CD4-positive, alpha-beta T cell (primary cell): ENCODE results near the gene CABCOCO1. TPM values are rescaled to one million over a fixed set of nuclear protein-coding genes. Genes with fewer than 3 reads are reported as not detected.

Experiments used
- ATAC-seq: fragments of 200-7000 bp; cut with Tn5 transposase; one replicate; pipeline ENCODE4 v1.10.0; 2022; ENCODE audit warnings: mild to moderate bottlenecking; ENCODE audit not compliant: poor library complexity
- CTCF ChIA-PET: fragments of 350-600 bp; sonication (Branson Sonifier 250); formaldehyde crosslinking; loops from one replicate; lab custom pipeline; 2021; ENCODE audit warnings: antibody characterized with exemption, inconsistent platforms; lab: Charles Lee
- POLR2A ChIA-PET: fragments of 350-600 bp; sonication (Branson Sonifier 250); formaldehyde crosslinking; loops from one replicate; lab custom pipeline; 2021; ENCODE audit warnings: antibody characterized with exemption, inconsistent platforms; lab: Charles Lee
- DNase-seq, 14 experiments: peaks; one replicate each; pipeline ENCODE4 v3.0.0-alpha.2; 2013 to 2020; ENCODE audit warnings: mixed read lengths in 2 of 14
- H3K27ac ChIP-seq, 2 donors: one replicate each; pipeline versions ENCODE4 v1.5.1 to v1.7.0; 2013; ENCODE audit warnings: low read length in 2 of 2, low read depth in 1 of 2, mild to moderate bottlenecking in 1 of 2
- H3K27me3 ChIP-seq, 2 experiments: 1 replicate in 1 of 2; 2 replicates in 1 of 2; pipeline versions ENCODE4 v1.6.1 to v1.7.0; 2013; ENCODE audit warnings: low read length in 2 of 2, control low read depth in 1 of 2, mild to moderate bottlenecking in 1 of 2, moderate library complexity in 1 of 2; ENCODE audit not compliant: insufficient read depth in 2 of 2, control insufficient read depth in 1 of 2
- H3K36me3 ChIP-seq: one replicate; pipeline ENCODE4 v1.6.1; 2013; ENCODE audit warnings: low read length, control low read depth; ENCODE audit not compliant: insufficient read depth
- H3K4me1 ChIP-seq: one replicate; pipeline ENCODE4 v1.6.1; 2013; ENCODE audit warnings: low read length, control low read depth; ENCODE audit not compliant: insufficient read depth
- H3K4me3 ChIP-seq: one replicate; pipeline ENCODE4 v1.5.1; 2013; ENCODE audit warnings: mild to moderate bottlenecking, low read length, moderate library complexity
- H3K9me3 ChIP-seq, 2 experiments: 1 replicate in 1 of 2; 2 replicates in 1 of 2; pipeline versions ENCODE4 v1.6.1 to v1.7.0; 2013; ENCODE audit warnings: low read length in 2 of 2, mild to moderate bottlenecking in 2 of 2, control low read depth in 1 of 2, moderate library complexity in 1 of 2; ENCODE audit not compliant: control insufficient read depth in 1 of 2, insufficient read depth in 1 of 2
- H3K27ac Mint-ChIP-seq: one replicate; pipeline ENCODE4 v1.8.0; 2020; ENCODE audit warnings: mixed read lengths
- H3K27me3 Mint-ChIP-seq: one replicate; pipeline ENCODE4 v1.8.0; 2021; ENCODE audit warnings: mixed read lengths
- H3K36me3 Mint-ChIP-seq: one replicate; pipeline ENCODE4 v1.8.0; 2021; ENCODE audit warnings: low read depth, mixed read lengths
- H3K4me1 Mint-ChIP-seq: one replicate; pipeline ENCODE4 v1.8.0; 2021; ENCODE audit warnings: low read depth, mixed read lengths
- H3K4me3 Mint-ChIP-seq: one replicate; pipeline ENCODE4 v1.8.0; 2020; ENCODE audit warnings: mild to moderate bottlenecking, mixed read lengths
- H3K9me3 Mint-ChIP-seq: one replicate; pipeline ENCODE4 v1.8.0; 2020; ENCODE audit warnings: mixed read lengths
- CTCF ChIP-seq: fragments of 200-600 bp; IDR thresholded peaks from one replicate; pipeline ENCODE4 v1.8.0; 2022; ENCODE audit warnings: antibody characterized with exemption, mild to moderate bottlenecking
- intact Hi-C, 2 experiments: fragments of 100-400 bp; cut with DNase I in 1 of 2; cut with micrococcal nuclease in 1 of 2; formaldehyde crosslinking; loops; one replicate each; pipeline versions ENCODE4 v1.15.1 to v1.9.0; 2023 to 2025; cut with DNase I, micrococcal nuclease
- total RNA-seq, 174 experiments: library from RNA in 2 of 174; stranded (reverse) in 2 of 174; gene quantifications; one replicate each; pipeline ENCODE4 v1.2.3 and lab custom pipeline; 2021 to 2026

The CABCOCO1 gene
- total RNA-seq, 2 experiments from 2014 or later = not detected

- POLR2A ChIA-PET = interaction anchor here (1.8 kb wide), 1 partner anchor 138 kb away, joined by 6 read pairs; no protein-coding TSS in a partner anchor
- DNase-seq = no peak
- CTCF ChIA-PET = no interaction called here
- H3K4me1 ChIP-seq = peaks cover 6% of the 10 kb centered on the region
- H3K27ac ChIP-seq = no peak overlapping the region
- Mint-ChIP-seq H3K9me3 (no peaks in the 10 kb centered on the region), H3K27me3 (no peaks in the 10 kb centered on the region), H3K27ac (peak overlapping the region; percentile 53), H3K36me3 (no peaks in the 10 kb centered on the region), H3K4me3 (no peak overlapping the region), H3K4me1 (peaks cover 40% of the 10 kb centered on the region)
- no peaks in the 10 kb centered on the region for H3K27me3 ChIP-seq
- H3K36me3 ChIP-seq = no peaks in the 10 kb centered on the region
- TF ChIP-seq CTCF = no peak
- intact Hi-C loops = no loop called here
- no peaks in the 10 kb centered on the region for H3K9me3 ChIP-seq
- no peak overlapping the region for H3K4me3 ChIP-seq
- ATAC-seq = no peak
Measured at GRCh38 chr10:61764486-61764885, 101.8 kb downstream of the CABCOCO1 start.

- peaks cover 6% of the 10 kb centered on the region for H3K4me1 ChIP-seq
- no peaks in the 10 kb centered on the region for H3K27me3 ChIP-seq
- Mint-ChIP-seq H3K27me3 (no peaks in the 10 kb centered on the region), H3K9me3 (no peaks in the 10 kb centered on the region), H3K36me3 (no peaks in the 10 kb centered on the region), H3K27ac (peak overlapping the region; percentile 74), H3K4me1 (peaks cover 40% of the 10 kb centered on the region), H3K4me3 (no peak overlapping the region)
- DNase-seq (peak in 3 of 14 experiments; percentile 15 to 46 (median 18)), ATAC-seq (peak; percentile 86)
- H3K36me3 ChIP-seq = no peaks in the 10 kb centered on the region
- peak overlapping the region; percentile 1 for H3K4me3 ChIP-seq
- H3K27ac ChIP-seq = peak overlapping the region; percentile 29 to 42
- intact Hi-C loops = loop anchor here in 1 of 2 experiments (5.0 kb wide), 1 partner anchor 1602 kb away; no protein-coding TSS in a partner anchor
- ChIA-PET CTCF (interaction anchor here (1.1 kb wide), 1 partner anchor 12 kb away, joined by 4 read pairs; no protein-coding TSS in a partner anchor), POLR2A (interaction anchor here (0.6 to 1.9 kb wide), 5 partner anchors 14 to 418 kb away, joined by 3 to 8 read pairs (median 4); no protein-coding TSS in a partner anchor)
- TF ChIP-seq CTCF = no peak
- no peaks in the 10 kb centered on the region for H3K9me3 ChIP-seq
Measured at GRCh38 chr10:61765176-61766087, 102.7 kb downstream of the CABCOCO1 start.

GRCh38 chr10:61766927-61767326, 104.2 kb downstream of the CABCOCO1 start:
- POLR2A ChIA-PET = interaction anchor here (1.9 kb wide), 1 partner anchor 16 kb away, joined by 8 read pairs; no protein-coding TSS in a partner anchor
- Histone ChIP-seq H3K4me1 (peaks cover 6% of the 10 kb centered on the region), H3K36me3 (no peaks in the 10 kb centered on the region), H3K27ac (no peak overlapping the region), H3K4me3 (no peak overlapping the region), H3K27me3 (no peaks in the 10 kb centered on the region), H3K9me3 (no peaks in the 10 kb centered on the region)
- intact Hi-C loops = loop anchor here in 1 of 2 experiments (5.0 kb wide), 1 partner anchor 1600 kb away; no protein-coding TSS in a partner anchor
- ATAC-seq (no peak), DNase-seq (no peak)
- Mint-ChIP-seq H3K27me3 (no peaks in the 10 kb centered on the region), H3K4me1 (peaks cover 32% of the 10 kb centered on the region), H3K4me3 (no peak overlapping the region), H3K9me3 (no peaks in the 10 kb centered on the region), H3K27ac (no peak overlapping the region), H3K36me3 (no peaks in the 10 kb centered on the region)
- CTCF ChIA-PET = interaction anchor here (1.1 kb wide), 1 partner anchor 16 kb away, joined by 3 read pairs; no protein-coding TSS in a partner anchor
- TF ChIP-seq CTCF = no peak
